Right lobe of liver (tissue), 4 donors: ENCODE results near the gene DSC3.

ENCODE experiments used
- CTCF ChIP-seq, 4 donors: fragments of 200-600 bp in 3 of 4; fragments of 450-650 bp in 1 of 4; IDR thresholded peaks; one replicate each; pipeline versions ENCODE4 v1.5.1 to v1.8.0; 2016 to 2022; ENCODE audit warnings: antibody characterized with exemption in 4 of 4, mild to moderate bottlenecking in 2 of 4
- POLR2A ChIP-seq: fragments of 450-650 bp; IDR thresholded peaks from one replicate; pipeline ENCODE4 v1.6.1; 2017; ENCODE audit warnings: antibody characterized with exemption, mild to moderate bottlenecking
- donor health status: DM: no; HTN: no; CAD: no.
- donor health status: DM: no; HTN: no; CAD: no.
- donor health status: DM: no; HTN: yes; CAD: no.

DNA sequence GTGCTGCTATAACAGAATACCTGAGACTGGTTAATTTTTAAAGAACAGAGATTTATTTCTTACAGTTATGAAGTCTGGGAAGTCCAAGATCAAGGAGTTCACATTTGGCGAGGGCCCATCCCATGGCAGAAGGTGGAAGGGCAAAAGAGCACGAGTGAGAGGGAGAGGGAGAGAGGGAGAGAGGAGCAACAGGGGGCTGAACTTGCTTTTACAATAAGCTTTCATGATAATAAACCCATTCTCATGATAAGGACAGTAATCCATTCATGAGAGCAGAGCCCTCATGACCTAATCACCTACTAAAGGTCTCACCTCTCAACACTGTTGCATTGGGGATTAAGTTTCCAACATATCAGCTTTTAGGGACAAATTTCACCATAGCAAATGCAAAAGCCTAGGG is 45.3 kb downstream of the DSC3 start:
- TF ChIP-seq CTCF (IDR thresholded peaks at IDR 0.05) = no peak
- TF ChIP-seq POLR2A = no peak
